ENCODE results near the gene CCNF.
A peak's percentile ranks its signal among the peaks of the same experiment; 100 is the strongest.
"Not testable (repeated sequence)": the region's sequence is repeated elsewhere in the genome, so short reads cannot be mapped to it uniquely, and the experiment has no call there.

CCNF gene

GRCh38 chr16:2472885-2473445, 43.7 kb downstream of the CCNF start:
- DNase-seq: no peak

DNA sequence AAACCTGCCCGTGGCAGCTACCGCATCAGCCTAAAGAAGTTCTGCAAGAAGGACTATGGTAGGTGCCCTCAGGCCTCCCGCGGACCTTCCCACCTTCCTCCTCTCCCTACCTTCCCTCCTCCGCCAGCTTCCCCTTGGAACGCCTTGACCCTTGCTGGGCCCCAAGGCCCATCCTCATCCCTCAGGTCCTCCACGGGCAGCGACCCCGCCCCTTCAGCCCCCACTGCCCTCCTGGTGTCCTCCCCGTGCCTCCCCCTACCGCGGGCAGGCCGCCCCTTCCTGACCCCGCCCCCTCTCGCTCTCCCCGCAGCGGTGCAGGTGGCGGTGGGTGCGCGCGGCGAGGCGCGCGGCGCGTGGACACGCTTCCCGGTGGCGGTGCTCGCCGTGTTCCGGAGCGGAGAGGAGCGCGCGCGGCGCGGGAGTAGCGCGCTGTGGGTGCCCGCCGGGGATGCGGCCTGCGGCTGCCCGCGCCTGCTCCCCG, 44.2 kb downstream of the CCNF start:
- DNase-seq: no peak

DNA sequence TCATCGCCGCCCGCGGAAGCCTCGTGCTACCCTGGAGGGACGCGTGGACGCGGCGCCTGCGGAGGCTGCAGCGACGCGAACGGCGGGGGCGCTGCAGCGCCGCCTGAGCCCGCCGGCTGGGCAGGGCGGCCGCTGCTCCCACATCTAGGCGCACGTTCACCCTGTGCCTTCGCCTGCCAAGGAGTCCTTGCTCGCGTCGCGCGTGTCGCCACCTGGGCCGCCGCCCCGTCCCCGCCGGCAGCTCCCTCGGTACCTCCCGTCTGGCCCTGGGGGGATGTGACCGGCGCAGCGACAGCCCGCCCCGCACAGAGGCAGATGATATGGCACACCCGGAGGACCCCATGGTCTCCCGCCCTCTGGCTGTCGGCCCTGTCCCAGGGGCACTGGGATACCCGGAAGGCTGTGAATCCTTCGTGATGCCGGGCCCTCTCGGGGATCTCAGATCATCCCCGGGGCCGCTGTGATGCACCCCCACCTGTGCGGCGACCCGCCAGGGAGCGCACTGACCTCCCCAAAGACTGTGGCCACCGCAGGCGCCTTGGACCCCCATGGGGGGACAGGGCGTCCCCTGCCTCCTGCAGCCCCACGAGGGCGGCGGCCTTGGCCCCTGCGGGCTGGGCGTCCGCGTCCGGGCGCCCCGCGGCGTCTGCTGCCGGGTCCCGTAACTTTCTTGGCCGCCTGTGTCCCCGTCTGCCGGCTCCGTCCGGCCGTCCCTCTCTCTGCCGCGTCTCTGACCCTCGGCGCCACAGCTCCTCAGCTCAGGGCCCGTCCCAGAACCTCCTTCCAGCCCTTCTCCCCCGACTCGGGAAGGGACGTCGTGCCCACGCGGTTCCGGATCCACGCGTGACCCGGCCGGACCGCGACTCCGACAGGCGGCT, 45.0 kb downstream of the CCNF start:
- no peak for DNase-seq

GRCh38 chr16:2474877-2475412, 45.7 kb downstream of the CCNF start, which contains the start of gene TBC1D24:
TSS of gene TBC1D24 (plus strand) at chr16:2475127. CDS start at chr16:2496149, 21,022 bp downstream.
- peak; percentile 68 to 90 for DNase-seq

- no peak for DNase-seq
Observed at GRCh38 chr16:2475413-2476344, 46.4 kb downstream of the CCNF start.

- no peak for DNase-seq
Observed at GRCh38 chr16:2476345-2476720, 47.1 kb downstream of the CCNF start.

GRCh38 chr16:2476741-2477140, 47.5 kb downstream of the CCNF start:
- no peak for DNase-seq

DNA sequence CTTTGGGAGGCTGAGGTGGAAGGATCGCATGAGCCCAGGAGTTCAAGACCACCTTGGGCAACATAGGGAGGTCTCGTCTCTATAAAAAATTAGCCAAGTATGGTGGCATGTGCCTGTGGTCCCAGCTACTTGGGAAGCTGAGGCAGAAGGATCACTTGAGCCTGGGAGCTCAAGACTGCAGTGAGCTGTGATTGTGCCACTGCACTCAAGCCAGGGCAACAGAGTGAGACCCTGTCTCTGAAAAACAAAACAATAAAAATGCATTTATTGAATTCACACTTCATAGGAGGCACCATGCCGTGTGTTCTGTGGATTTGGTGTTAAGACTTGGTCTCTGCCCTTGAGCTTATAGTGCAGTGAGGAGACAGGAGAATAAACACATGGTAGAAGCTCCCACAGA, 48.1 kb downstream of the CCNF start:
- DNase-seq: no peak

GRCh38 chr16:2478279-2478678, 49.0 kb downstream of the CCNF start:
- DNase-seq: no peak

- DNase-seq: not testable (repeated sequence)
Observed at GRCh38 chr16:2479996-2480395, 50.7 kb downstream of the CCNF start.

DNA sequence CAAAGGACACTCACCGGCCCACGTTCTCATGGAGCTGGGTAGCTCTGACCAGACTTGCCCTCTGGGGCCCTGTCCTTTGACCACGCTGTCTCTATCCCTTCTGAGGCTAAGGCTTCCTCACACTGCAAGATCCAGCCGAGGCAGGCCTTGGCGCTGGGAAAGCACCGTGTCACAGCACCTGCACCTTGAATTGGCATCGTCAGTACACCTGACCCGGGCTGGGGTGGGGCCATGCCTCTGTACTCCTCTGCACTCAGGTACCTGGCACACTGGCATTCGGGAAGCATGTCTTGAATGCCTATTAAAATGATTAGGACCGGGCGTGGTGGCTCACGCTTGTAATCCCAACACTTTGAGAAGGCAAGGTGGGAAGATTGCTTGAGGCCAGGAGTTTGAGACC, 51.7 kb downstream of the CCNF start:
- no peak for DNase-seq

DNA sequence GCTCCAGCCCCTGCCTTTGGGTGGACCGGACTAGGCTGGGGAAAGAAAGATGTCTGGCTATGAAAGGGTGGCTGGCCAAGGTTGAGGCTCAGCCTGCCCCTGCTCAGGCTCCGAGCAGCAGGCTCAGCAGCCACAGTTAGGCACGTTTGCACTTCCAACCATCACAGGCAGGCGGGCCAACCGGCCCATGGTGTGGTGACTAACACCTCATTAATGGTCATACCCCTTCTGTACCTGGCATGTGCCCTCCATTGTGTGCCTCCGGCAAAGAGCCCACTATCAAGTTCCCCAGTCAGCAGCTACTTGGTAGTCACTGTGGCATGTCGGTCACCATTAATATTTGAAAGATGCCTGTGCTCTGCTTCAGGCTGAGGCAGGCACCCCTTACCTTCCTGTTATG, 52.4 kb downstream of the CCNF start:
- no peak for DNase-seq

GRCh38 chr16:2482249-2482648, 53.0 kb downstream of the CCNF start:
- DNase-seq: no peak

DNA sequence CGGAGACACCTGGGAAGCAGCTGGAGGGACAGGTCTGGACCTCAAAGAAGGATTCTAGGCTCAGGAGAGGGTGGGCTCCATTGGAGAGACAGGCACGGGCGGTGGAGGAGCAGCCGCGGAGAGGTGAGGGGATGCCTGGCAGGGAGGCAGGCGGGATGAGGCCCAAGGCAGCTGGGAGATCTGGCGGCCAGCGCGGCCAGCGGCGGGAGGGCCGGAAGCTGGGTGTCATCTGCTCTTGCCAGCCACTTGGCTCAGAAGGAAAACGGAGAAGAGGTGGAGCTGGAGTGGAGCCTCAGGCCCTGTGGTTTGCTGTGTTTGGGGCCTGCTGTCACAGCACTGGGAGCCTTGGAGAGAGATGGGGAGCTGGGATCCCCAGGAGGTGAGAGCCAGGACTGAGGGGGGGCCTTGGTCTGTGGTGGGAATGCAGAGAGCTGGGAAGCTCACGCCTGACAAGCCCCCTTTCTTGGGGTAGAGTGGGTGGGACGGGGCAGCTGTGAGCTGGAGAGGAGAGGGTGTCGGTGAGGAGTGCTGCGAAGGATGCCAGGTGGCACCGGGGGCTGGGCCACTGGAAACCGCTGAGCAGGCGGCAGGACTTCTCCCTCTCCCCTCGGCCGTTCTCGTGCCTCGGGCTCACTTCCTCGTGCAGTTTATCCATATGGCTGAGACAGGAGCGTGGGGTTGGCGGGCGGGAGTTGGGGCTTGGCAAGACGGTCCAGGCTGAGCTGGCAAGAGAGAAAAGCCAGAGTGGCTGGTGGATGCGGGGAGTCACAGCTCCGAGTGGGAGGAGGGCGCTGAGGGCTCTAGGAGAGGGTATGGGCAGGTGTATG, 53.7 kb downstream of the CCNF start:
- peak; percentile 77 to 79 for DNase-seq

DNA sequence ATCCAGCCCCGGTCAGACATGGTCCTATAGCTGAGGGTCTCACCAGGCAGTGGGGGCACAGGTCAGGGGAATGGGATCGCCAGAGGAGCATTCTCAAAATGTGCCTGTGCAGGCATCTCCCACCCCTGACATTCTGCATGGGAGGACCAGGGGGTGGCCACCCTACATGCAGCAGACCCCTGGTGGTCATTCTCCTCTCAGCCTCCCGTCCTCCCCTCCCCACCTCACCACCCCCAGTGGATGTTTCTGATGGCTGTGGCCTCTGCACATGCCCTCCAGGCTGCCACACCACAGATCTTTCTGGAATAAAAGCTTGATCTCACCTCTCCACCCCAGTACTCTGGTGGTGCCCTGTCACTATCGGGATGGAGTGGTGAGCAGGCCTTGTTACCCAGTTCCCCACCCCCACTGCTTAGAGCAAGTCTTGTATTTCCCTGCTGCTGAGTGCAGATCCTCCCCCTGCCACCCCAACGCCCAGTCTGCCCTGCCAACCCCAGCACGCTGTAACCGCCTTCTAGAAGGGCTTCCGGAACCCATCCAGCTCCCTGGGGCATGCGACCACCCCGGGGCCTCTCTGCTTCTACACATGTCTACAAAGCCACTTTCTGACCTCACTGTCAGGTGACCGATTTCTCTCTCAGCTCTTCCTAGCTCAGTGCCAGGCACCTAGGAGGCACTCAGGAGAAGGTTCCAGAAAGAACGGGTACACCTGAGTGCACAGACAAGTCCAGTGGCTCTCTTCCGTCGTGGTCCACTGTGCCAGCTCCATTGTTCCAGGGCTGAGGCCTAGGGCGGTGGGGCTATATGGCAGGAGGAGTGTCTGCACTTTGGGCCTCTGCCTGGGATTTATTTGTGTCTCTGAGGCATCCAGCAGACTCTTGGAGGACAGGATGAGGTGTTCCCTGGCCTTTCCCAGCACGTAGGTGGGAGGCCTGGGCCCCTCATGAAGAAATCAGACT, 55.0 kb downstream of the CCNF start:
- DNase-seq: no peak

DNA sequence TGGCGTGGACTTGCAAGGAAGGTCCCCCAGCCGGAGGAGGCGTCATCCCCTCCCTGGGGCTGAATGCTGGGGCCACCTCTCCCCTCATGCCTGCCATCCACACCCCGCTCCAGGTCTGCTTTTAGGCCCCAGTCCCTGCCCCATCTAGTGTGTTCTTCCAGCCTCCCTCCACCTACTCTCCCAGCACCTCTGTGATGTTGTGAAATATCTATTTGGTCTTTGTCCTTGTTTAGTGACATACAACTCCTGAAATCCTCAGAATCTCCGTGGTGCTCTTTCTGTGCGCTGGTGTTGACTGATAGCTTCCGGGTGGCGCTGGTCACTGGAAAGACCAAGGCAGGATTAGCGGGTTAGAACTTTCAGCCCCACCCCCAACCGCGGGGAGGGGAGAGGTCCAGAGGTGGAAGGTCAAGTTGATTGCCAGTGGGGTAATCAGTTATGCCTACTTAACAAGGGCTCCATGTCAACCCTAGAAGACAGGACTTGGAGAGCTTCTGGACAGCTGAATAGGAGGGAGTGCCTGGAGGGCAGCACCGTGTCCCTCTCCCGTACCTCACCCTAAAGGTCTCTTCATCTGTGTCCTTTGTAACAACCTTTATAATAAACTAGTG, 55.8 kb downstream of the CCNF start:
- no peak for DNase-seq

GRCh38 chr16:2485811-2486507, 56.7 kb downstream of the CCNF start:
- no peak for DNase-seq

GRCh38 chr16:2486645-2487516, 57.6 kb downstream of the CCNF start:
- DNase-seq: peak; percentile 53 to 73

DNA sequence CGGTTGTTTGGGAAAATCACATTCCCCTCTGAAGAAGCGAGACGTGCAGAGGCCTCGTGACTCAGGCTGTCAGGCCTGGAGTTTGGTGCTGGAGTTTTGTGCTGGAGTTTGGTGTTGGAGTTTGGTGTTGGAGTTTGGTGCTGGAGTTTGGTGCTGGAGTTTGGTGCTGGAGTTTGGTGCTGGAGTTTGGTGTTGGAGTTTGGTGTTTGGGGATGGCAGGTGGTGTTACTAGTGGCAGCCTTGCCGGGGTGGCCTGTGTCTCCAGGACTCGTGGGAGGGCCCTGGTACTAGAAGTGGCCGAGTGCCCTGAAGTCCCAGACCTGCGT, 58.2 kb downstream of the CCNF start:
- no peak for DNase-seq
